SH-SY5Y (cell line): Measurements from ENCODE around the gene ALDH8A1.

Source experiments
- GATA2 ChIP-seq: IDR thresholded peaks from 2 replicates; pipeline ENCODE4 v1.6.1; 2011; ENCODE audit warnings: mild to moderate bottlenecking, low read depth, low read length
- GATA3 ChIP-seq: IDR thresholded peaks from 2 replicates; pipeline ENCODE4 v1.6.1; 2011; ENCODE audit warnings: low read depth, mild to moderate bottlenecking, low read length, moderate library complexity

GRCh38 chr6:134932098-134932497, 17.8 kb downstream of the ALDH8A1 start:
- TF ChIP-seq GATA2 (no peak), GATA3 (no peak)
